H9 (cell line): ENCODE measurements around the gene HTR3D. TPM values are rescaled to one million over a fixed set of nuclear protein-coding genes. Genes with fewer than 3 reads are reported as not detected.

Source experiments
- DNase-seq: peaks from one replicate; pipeline ENCODE4 v3.0.0-alpha.2; 2017
- H2AFZ ChIP-seq: one replicate; pipeline ENCODE4 v1.6.1; 2013; ENCODE audit warnings: mild to moderate bottlenecking, low read length, control low read depth, moderate library complexity
- H2AK5ac ChIP-seq: 2 replicates; pipeline ENCODE4 v1.6.1; 2013; ENCODE audit warnings: low read length, control low read depth, mixed read lengths; ENCODE audit not compliant: insufficient read length
- H2BK120ac ChIP-seq: one replicate; pipeline ENCODE4 v1.6.1; 2013; ENCODE audit warnings: low read depth, mild to moderate bottlenecking, low read length, control low read depth, inconsistent platforms; ENCODE audit not compliant: poor library complexity, severe bottlenecking
- H2BK12ac ChIP-seq: 2 replicates; pipeline ENCODE4 v1.6.1; 2013; ENCODE audit warnings: low read length, control low read depth, mixed read lengths, low read depth; ENCODE audit not compliant: insufficient read length
- H2BK15ac ChIP-seq: 2 replicates; pipeline ENCODE4 v1.6.1; 2013; ENCODE audit warnings: low read depth, low read length, control low read depth
- H2BK20ac ChIP-seq: one replicate; pipeline ENCODE4 v1.6.1; 2013; ENCODE audit warnings: low read depth, mild to moderate bottlenecking, low read length, control low read depth, inconsistent platforms; ENCODE audit not compliant: poor library complexity, severe bottlenecking
- H2BK5ac ChIP-seq: 2 replicates; pipeline ENCODE4 v1.6.1; 2013; ENCODE audit warnings: low read length, control low read depth, mixed read lengths; ENCODE audit not compliant: insufficient read length
- H3K14ac ChIP-seq: 2 replicates; pipeline ENCODE4 v1.6.1; 2013; ENCODE audit warnings: low read length, control low read depth; ENCODE audit not compliant: insufficient read depth
- H3K18ac ChIP-seq: 2 replicates; pipeline ENCODE4 v1.6.1; 2013; ENCODE audit warnings: low read depth, mild to moderate bottlenecking, mixed read lengths, low read length, control low read depth; ENCODE audit not compliant: insufficient read length
- H3K23ac ChIP-seq: 2 replicates; pipeline ENCODE4 v1.6.1; 2013; ENCODE audit warnings: low read length, control low read depth, mixed read lengths, low read depth; ENCODE audit not compliant: insufficient read length
- H3K23me2 ChIP-seq: 2 replicates; pipeline ENCODE4 v1.6.1; 2013; ENCODE audit warnings: low read depth, mild to moderate bottlenecking, mixed read lengths, low read length, control low read depth; ENCODE audit not compliant: insufficient read length, poor library complexity, severe bottlenecking
- H3K27ac ChIP-seq: 2 replicates; pipeline ENCODE4 v1.5.1; 2013; ENCODE audit warnings: low read length, control low read depth, mixed read lengths, low read depth; ENCODE audit not compliant: insufficient read length
- H3K27me3 ChIP-seq: 2 replicates; pipeline ENCODE4 v1.6.1; 2013; ENCODE audit warnings: low read length, control low read depth, inconsistent platforms; ENCODE audit not compliant: insufficient read depth
- H3K4ac ChIP-seq: 2 replicates; pipeline ENCODE4 v1.6.1; 2013; ENCODE audit warnings: low read depth, mild to moderate bottlenecking, control low read depth, inconsistent platforms, low read length, moderate library complexity
- H3K4me1 ChIP-seq: 2 replicates; pipeline ENCODE4 v1.6.1; 2013; ENCODE audit warnings: low read length, control low read depth, inconsistent platforms; ENCODE audit not compliant: insufficient read depth
- H3K4me2 ChIP-seq: 2 replicates; pipeline ENCODE4 v1.6.1; 2013; ENCODE audit warnings: low read length, control low read depth, mixed read lengths; ENCODE audit not compliant: insufficient read length, insufficient read depth
- H3K56ac ChIP-seq: 2 replicates; pipeline ENCODE4 v1.6.1; 2013; ENCODE audit warnings: low read depth, mild to moderate bottlenecking, mixed read lengths, low read length, control low read depth; ENCODE audit not compliant: insufficient read length
- H3K79me1 ChIP-seq: 2 replicates; pipeline ENCODE4 v1.6.1; 2013; ENCODE audit warnings: low read depth, mild to moderate bottlenecking, moderate library complexity, low read length, control low read depth, inconsistent platforms; ENCODE audit not compliant: insufficient read depth, poor library complexity, severe bottlenecking
- H3K79me2 ChIP-seq: 2 replicates; pipeline ENCODE4 v1.6.1; 2013; ENCODE audit warnings: low read length, control low read depth, inconsistent platforms; ENCODE audit not compliant: insufficient read depth
- H3K9ac ChIP-seq: 2 replicates; pipeline ENCODE4 v1.6.1; 2013; ENCODE audit warnings: low read length, control low read depth, mixed read lengths; ENCODE audit not compliant: insufficient read length; ENCODE audit errors: extremely low read depth
- H3K9me3 ChIP-seq: one replicate; pipeline ENCODE4 v1.6.1; 2013; ENCODE audit warnings: low read depth, low read length, inconsistent platforms; ENCODE audit not compliant: control insufficient read depth
- H3T11ph ChIP-seq: one replicate; pipeline ENCODE4 v1.6.1; 2013; ENCODE audit warnings: mild to moderate bottlenecking, low read length, control low read depth, inconsistent platforms
- H4K20me1 ChIP-seq: one replicate; pipeline ENCODE4 v1.6.1; 2013; ENCODE audit not compliant: control insufficient read depth, insufficient read length, insufficient read depth
- H4K5ac ChIP-seq: 2 replicates; pipeline ENCODE4 v1.6.1; 2013; ENCODE audit warnings: low read depth, mild to moderate bottlenecking, mixed read lengths, low read length, control low read depth; ENCODE audit not compliant: insufficient read length
- H4K8ac ChIP-seq: replicated peaks from 2 replicates; pipeline ENCODE4 v1.6.1; 2013; ENCODE audit warnings: low read length, control low read depth, mixed read lengths, low read depth; ENCODE audit not compliant: insufficient read length
- H4K91ac ChIP-seq: 2 replicates; pipeline ENCODE4 v1.6.1; 2013; ENCODE audit warnings: low read depth, mild to moderate bottlenecking, moderate library complexity, mixed read lengths, low read length, control low read depth; ENCODE audit not compliant: insufficient read length
- H3K27ac Mint-ChIP-seq, 3 experiments: 2 replicates in 2 of 3; 3 replicates in 1 of 3; pipeline ENCODE4 v1.8.0; 2020 to 2021; ENCODE audit warnings: mixed read lengths in 3 of 3, mild to moderate bottlenecking in 1 of 3, moderate library complexity in 1 of 3
- H3K27me3 Mint-ChIP-seq: 2 replicates; pipeline ENCODE4 v1.8.0; 2021; ENCODE audit warnings: low read depth, mild to moderate bottlenecking, moderate library complexity, mixed read lengths
- H3K36me3 Mint-ChIP-seq, 3 experiments: 2 replicates in 2 of 3; 3 replicates in 1 of 3; pipeline ENCODE4 v1.8.0; 2020 to 2021; ENCODE audit warnings: low read depth in 3 of 3, mixed read lengths in 3 of 3; ENCODE audit not compliant: insufficient read depth in 1 of 3
- H3K4me1 Mint-ChIP-seq, 2 experiments: 2 replicates each; pipeline ENCODE4 v1.8.0; 2020; ENCODE audit warnings: mixed read lengths in 2 of 2
- H3K4me3 Mint-ChIP-seq, 2 experiments: 2 replicates in 1 of 2; 3 replicates in 1 of 2; pipeline ENCODE4 v1.8.0; 2020 to 2021; ENCODE audit warnings: mild to moderate bottlenecking in 2 of 2, mixed read lengths in 2 of 2, moderate library complexity in 1 of 2
- H3K9me3 Mint-ChIP-seq, 2 experiments: 2 replicates in 1 of 2; 3 replicates in 1 of 2; pipeline ENCODE4 v1.8.0; 2020; ENCODE audit warnings: mild to moderate bottlenecking in 2 of 2, mixed read lengths in 2 of 2, moderate library complexity in 1 of 2
- CTCF ChIP-seq: fragments of 200-600 bp; sonication (generic); conservative IDR thresholded peaks from 3 replicates; pipeline ENCODE4 v1.8.0; 2021; ENCODE audit warnings: antibody characterized with exemption, mild to moderate bottlenecking
- WGBS: extraction: QIAGEN DNeasy Blood & Tissue Kit; methylation state at CpG from one replicate; pipeline ENCODE4 v1.1.7; 2013; ENCODE audit warnings: missing lambda C conversion rate, low lambda C conversion rate, mixed read lengths; ENCODE audit not compliant: insufficient read length; ENCODE audit errors: extremely low coverage; 5-methylcytosine and 5-hydroxymethylcytosine counted together
- total RNA-seq: library from RNA; stranded (reverse); gene quantifications from 2 replicates; pipeline ENCODE4 v1.2.1, GENCODE V29; 2021

The HTR3D gene
- total RNA-seq, 1 experiment from 2014 or later, result not detected

GRCh38 chr3:183984127-183984740, 47.3 kb upstream of the HTR3D start:
- Histone ChIP-seq H3K4ac (no peak overlapping the region), H3K9me3 (no peaks in the 10 kb centered on the region), H2AK5ac (no peak overlapping the region), H3K79me2 (no peaks in the 10 kb centered on the region), H3K56ac (no peak overlapping the region), H2BK15ac (no peak overlapping the region), H3K4me1 (peaks cover 8% of the 10 kb centered on the region; the same call in 1 of the 2 replicates), H3K23ac (no peak overlapping the region), H3T11ph (no peak overlapping the region), H2BK5ac (no peak overlapping the region), H3K79me1 (no peaks in the 10 kb centered on the region), H2BK120ac (no peak overlapping the region), H3K27ac (no peak overlapping the region), H3K23me2 (no peaks in the 10 kb centered on the region), H3K4me2 (no peak overlapping the region), H4K8ac (no peak overlapping the region), H2BK20ac (no peak overlapping the region), H2BK12ac (no peak overlapping the region), H3K14ac (no peak overlapping the region), H4K5ac (no peak overlapping the region), H3K18ac (no peak overlapping the region), H2AFZ (no peak overlapping the region), H3K9ac (no peak overlapping the region), H3K27me3 (no peaks in the 10 kb centered on the region), H4K91ac (no peak overlapping the region), H4K20me1 (no peaks in the 10 kb centered on the region)
- peaks cover 14 to 55% (median 44%) of the 10 kb centered on the region in 3 experiments; a peak in 6 of 7 replicates for H3K36me3 Mint-ChIP-seq
- no peak overlapping the region; a peak in 1 of 5 replicates for H3K4me3 Mint-ChIP-seq
- H3K9me3 Mint-ChIP-seq, result no peaks in the 10 kb centered on the region
- WGBS, result no CpG with 5 or more reads among the region's 4 CpGs
- H3K27me3 Mint-ChIP-seq, result no peaks in the 10 kb centered on the region
- TF ChIP-seq CTCF, result no peak
- DNase-seq, result no peak
- peaks cover 20 to 21% of the 10 kb centered on the region in 2 experiments for H3K4me1 Mint-ChIP-seq
- peak overlapping the region in 2 of 3 experiments; percentile 47 to 65; a peak in 2 of 7 replicates for H3K27ac Mint-ChIP-seq
